GM12878 (cell line): ENCODE results near the gene FBXO33. TPM values are rescaled to one million over a fixed set of nuclear protein-coding genes. Genes with fewer than 3 reads are reported as not detected.
A peak's percentile ranks its signal among the peaks of the same experiment; 100 is the strongest.

ENCODE experiments used
- ATAC-seq: fragments of 200-7000 bp; cut with Tn5 transposase; 3 replicates; pipeline ENCODE4 v1.9.1; 2020; ENCODE audit warnings: mild to moderate bottlenecking, moderate library complexity
- BruUV-seq: library from RNA; stranded (reverse); fragments of 400-500 nt; replicated peaks from 2 replicates; lab custom pipeline; 2021; lab: Mats Ljungman, UMichigan
- CTCF ChIA-PET: fragments of 300-600 bp; sonication (Branson Sonifier 250); formaldehyde crosslinking; extraction: SDS; loops from one replicate; lab custom pipeline; 2021; ENCODE audit warnings: inconsistent platforms; lab: Yijun Ruan, JAX
- POLR2A ChIA-PET: fragments of 350-600 bp; formaldehyde crosslinking; extraction: SDS; loops from one replicate; lab custom pipeline; 2021; ENCODE audit warnings: inconsistent platforms; lab: Charles Lee
- RAD21 ChIA-PET: fragments of 300-600 bp; sonication (Branson Sonifier 250); formaldehyde crosslinking; loops from one replicate; lab custom pipeline; 2023; ENCODE audit warnings: antibody characterized with exemption; ENCODE audit not compliant: unreplicated experiment; lab: Charles Lee
- SMC1A ChIA-PET: fragments of 300-600 bp; sonication (Branson Sonifier 250); formaldehyde crosslinking; loops from one replicate; lab custom pipeline; 2023; ENCODE audit not compliant: unreplicated experiment, uncharacterized antibody; lab: Charles Lee
- DNase-seq: peaks from one replicate; pipeline ENCODE4 v3.0.0-alpha.2; 2011; ENCODE audit warnings: low read depth, low spot score
- FAIRE-seq: peaks from 3 replicates; lab custom pipeline; 2011; peaks lifted over from hg19 to GRCh38; lab: Jason Lieb, UNC
- H2AFZ ChIP-seq: 2 replicates; pipeline ENCODE4 v1.6.0; 2011; ENCODE audit warnings: low read depth, low read length, control low read depth; ENCODE audit not compliant: control insufficient read depth
- H3K27ac ChIP-seq: 2 replicates; pipeline ENCODE4 v1.5.1; 2011; ENCODE audit warnings: control low read depth; ENCODE audit not compliant: control insufficient read depth, insufficient read depth
- H3K27me3 ChIP-seq, 2 experiments: replicated peaks in 1 of 2; 2 replicates each; pipeline versions ENCODE4 v1.6.0 to v1.6.1; 2011; ENCODE audit warnings: low read length in 1 of 2; ENCODE audit not compliant: control insufficient read depth in 2 of 2, insufficient read depth in 2 of 2
- H3K36me3 ChIP-seq, 2 experiments: 2 replicates each; pipeline ENCODE4 v1.5.1; 2011; ENCODE audit warnings: low read length in 1 of 2; ENCODE audit not compliant: control insufficient read depth in 2 of 2, insufficient read depth in 2 of 2
- H3K4me1 ChIP-seq: 2 replicates; pipeline ENCODE4 v1.6.1; 2011; ENCODE audit warnings: mild to moderate bottlenecking, low read length, moderate library complexity, mixed read lengths; ENCODE audit not compliant: control insufficient read depth, insufficient read depth
- H3K4me2 ChIP-seq: 2 replicates; pipeline ENCODE4 v1.6.0; 2011; ENCODE audit warnings: control low read depth; ENCODE audit not compliant: control insufficient read depth, insufficient read depth
- H3K4me3 ChIP-seq: fragments of 200-600 bp; sonication (generic); 2 replicates; pipeline ENCODE4 v1.5.1; 2016
- H3K79me2 ChIP-seq: 2 replicates; pipeline ENCODE4 v1.6.0; 2011; ENCODE audit warnings: low read length; ENCODE audit not compliant: control insufficient read depth, insufficient read depth
- H3K9ac ChIP-seq: 2 replicates; pipeline ENCODE4 v1.8.0; 2011; ENCODE audit warnings: low read length, control low read depth, mixed read lengths; ENCODE audit not compliant: control insufficient read depth, insufficient read depth
- H3K9me3 ChIP-seq: replicated peaks from 3 replicates; pipeline ENCODE4 v1.5.1; 2011; ENCODE audit warnings: mild to moderate bottlenecking, low read length; ENCODE audit not compliant: control insufficient read depth, insufficient read depth
- H4K20me1 ChIP-seq: 2 replicates; pipeline ENCODE4 v1.6.0; 2011; ENCODE audit not compliant: control insufficient read depth, insufficient read depth
- DPF2 ChIP-seq: fragments of 450-650 bp; IDR thresholded peaks from 2 replicates; pipeline ENCODE4 v1.6.1; 2017; ENCODE audit warnings: mild to moderate bottlenecking
- EED ChIP-seq: sonication (generic); IDR thresholded peaks from 2 replicates; pipeline ENCODE4 v1.6.1; 2016; ENCODE audit warnings: antibody characterized with exemption, low read depth
- EP300 ChIP-seq, 2 experiments: fragments of 150-350 bp in 1 of 2; IDR thresholded peaks; 2 replicates each; pipeline ENCODE4 v1.6.1; 2011 to 2012; ENCODE audit warnings: low read depth in 2 of 2, low read length in 2 of 2, borderline replicate concordance in 1 of 2, improper control_type of control experiment in 1 of 2, inconsistent platforms in 1 of 2; ENCODE audit not compliant: control insufficient read depth in 1 of 2
- IRF5 ChIP-seq: fragments of 450-650 bp; IDR thresholded peaks from 2 replicates; pipeline ENCODE4 v1.6.1; 2017; ENCODE audit warnings: borderline replicate concordance
- KAT2A ChIP-seq: conservative IDR thresholded peaks from 2 replicates; pipeline ENCODE4 v1.6.1; 2011; ENCODE audit warnings: low read depth, low read length; ENCODE audit not compliant: control insufficient read depth
- PAX5 ChIP-seq: IDR thresholded peaks from 2 replicates; pipeline ENCODE4 v1.6.1; 2011; ENCODE audit warnings: low read depth, low read length, borderline replicate concordance
- POLR2AphosphoS5 ChIP-seq: IDR thresholded peaks from 2 replicates; pipeline ENCODE4 v1.6.1; 2011; ENCODE audit warnings: mild to moderate bottlenecking, low read length, inconsistent platforms
- SMAD1 ChIP-seq: fragments of 450-650 bp; IDR thresholded peaks from 2 replicates; pipeline ENCODE4 v1.6.1; 2018; ENCODE audit warnings: mild to moderate bottlenecking, low read depth; ENCODE audit not compliant: partially characterized antibody
- SMARCA5 ChIP-seq: fragments of 450-650 bp; IDR thresholded peaks from 2 replicates; pipeline ENCODE4 v1.6.1; 2017; ENCODE audit warnings: mild to moderate bottlenecking
- TARDBP ChIP-seq: IDR thresholded peaks from 2 replicates; pipeline ENCODE4 v1.6.1; 2016; ENCODE audit warnings: borderline replicate concordance
- WGBS: methylation state at CpG from one replicate; pipeline ENCODE4 v1.1.6; 2016; ENCODE audit warnings: low lambda C conversion rate; ENCODE audit not compliant: insufficient replicate concordance, insufficient coverage; ENCODE audit errors: missing lambda C conversion rate; 5-methylcytosine and 5-hydroxymethylcytosine counted together
- in situ Hi-C: fragments of 300-500 bp; cut with MboI; formaldehyde crosslinking; loops from 9 replicates; pipeline ENCODE4 v1.14.3; 2018; ENCODE audit warnings: mixed read lengths
- intact Hi-C: fragments of 100-400 bp; cut with micrococcal nuclease; formaldehyde crosslinking; loops from one replicate; pipeline ENCODE4 v1.14.2; 2022; ENCODE audit not compliant: unreplicated experiment
- polyA plus RNA-seq, 11 experiments: library from polyadenylated mRNA; depleted of rRNA in 4 of 11; unstranded in 6 of 11; stranded (reverse) in 5 of 11; fragments of >200 nt; fragmentation: Nextera tagmentation in 4 of 11; fragmentation: Illumina TruSeq in 1 of 11; extraction: Ambion mirVana in 4 of 11; extraction: Trizol in 1 of 11; gene quantifications; 1 replicate in 1 of 11; 2 replicates in 10 of 11; pipeline versions ENCODE4 v1.2.1 to v1.2.3, GENCODE V29; 2011 to 2016; ENCODE audit warnings: inconsistent platforms in 2 of 11, missing spikeins in 2 of 11, low read depth in 1 of 11
- total RNA-seq, 4 experiments: library from RNA; depleted of rRNA in 3 of 4; stranded (reverse); fragments of >200 nt in 3 of 4; fragmentation: Illumina TruSeq in 1 of 4; extraction: Trizol in 1 of 4; gene quantifications; 2 replicates each; pipeline versions ENCODE4 v1.2.1 to v1.2.3, GENCODE V29; 2013 to 2021
- TF ChIP-seq, protein P1 (sequence below): fragments of 450-650 bp; formaldehyde crosslinking; IDR thresholded peaks from 2 replicates; pipeline ENCODE4 v1.4.0; 2022; ENCODE audit warnings: mild to moderate bottlenecking, moderate library complexity
- TF ChIP-seq, protein P2 (sequence below): fragments of 450-650 bp; IDR thresholded peaks from 2 replicates; pipeline ENCODE4 v1.6.1; 2018; ENCODE audit warnings: borderline replicate concordance, mild to moderate bottlenecking; ENCODE audit not compliant: partially characterized antibody

Gene FBXO33
- total and polyA plus RNA-seq, 10 of the 15 experiments (the other 5 are each of a cell fraction or from before 2014, with no cell fraction given): 4.7 to 56.9 (median 19.6) TPM

DNA sequence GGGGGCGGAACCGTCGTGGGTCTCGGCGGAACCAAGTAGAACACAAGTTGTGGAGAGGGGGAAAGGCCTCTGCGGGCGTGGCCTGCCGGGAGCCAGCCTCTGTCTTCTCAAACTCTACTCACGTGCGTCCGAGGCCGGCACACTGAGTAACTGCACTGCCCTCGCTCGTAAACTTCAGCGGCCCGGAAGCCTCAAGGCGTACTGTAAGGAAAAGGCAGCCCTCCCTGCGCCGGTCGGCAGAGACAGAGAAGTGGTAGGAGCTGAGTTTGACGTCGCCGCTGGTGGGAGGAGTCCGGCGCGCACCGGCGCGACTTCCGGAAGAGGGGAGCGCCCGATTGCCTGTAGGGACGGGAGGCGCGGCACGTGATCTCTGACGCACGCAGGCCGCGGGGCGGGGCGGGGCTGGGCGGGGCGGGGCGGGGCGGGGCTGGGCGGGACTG, at the start of gene FBXO33 (continued):
- TF ChIP-seq, protein P1, sequence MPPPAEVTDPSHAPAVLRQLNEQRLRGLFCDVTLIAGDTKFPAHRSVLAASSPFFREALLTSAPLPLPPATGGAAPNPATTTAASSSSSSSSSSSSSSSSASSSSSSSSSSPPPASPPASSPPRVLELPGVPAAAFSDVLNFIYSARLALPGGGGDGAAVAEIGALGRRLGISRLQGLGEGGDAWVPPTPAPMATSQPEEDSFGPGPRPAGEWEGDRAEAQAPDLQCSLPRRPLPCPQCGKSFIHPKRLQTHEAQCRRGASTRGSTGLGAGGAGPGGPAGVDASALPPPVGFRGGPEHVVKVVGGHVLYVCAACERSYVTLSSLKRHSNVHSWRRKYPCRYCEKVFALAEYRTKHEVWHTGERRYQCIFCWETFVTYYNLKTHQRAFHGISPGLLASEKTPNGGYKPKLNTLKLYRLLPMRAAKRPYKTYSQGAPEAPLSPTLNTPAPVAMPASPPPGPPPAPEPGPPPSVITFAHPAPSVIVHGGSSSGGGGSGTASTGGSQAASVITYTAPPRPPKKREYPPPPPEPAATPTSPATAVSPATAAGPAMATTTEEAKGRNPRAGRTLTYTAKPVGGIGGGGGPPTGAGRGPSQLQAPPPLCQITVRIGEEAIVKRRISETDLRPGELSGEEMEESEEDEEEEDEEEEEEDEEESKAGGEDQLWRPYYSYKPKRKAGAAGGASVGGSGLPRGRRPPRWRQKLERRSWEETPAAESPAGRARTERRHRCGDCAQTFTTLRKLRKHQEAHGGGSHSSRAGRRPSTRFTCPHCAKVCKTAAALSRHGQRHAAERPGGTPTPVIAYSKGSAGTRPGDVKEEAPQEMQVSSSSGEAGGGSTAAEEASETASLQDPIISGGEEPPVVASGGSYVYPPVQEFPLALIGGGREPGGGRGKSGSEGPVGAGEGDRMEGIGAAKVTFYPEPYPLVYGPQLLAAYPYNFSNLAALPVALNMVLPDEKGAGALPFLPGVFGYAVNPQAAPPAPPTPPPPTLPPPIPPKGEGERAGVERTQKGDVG (CRISPR knock-in tag): no peak
- TF ChIP-seq POLR2AphosphoS5 (no peak), SMARCA5 (no peak), SMAD1 (no peak), TARDBP (peak; percentile 78; the same call in 1 of the 2 replicates), KAT2A (no peak), PAX5 (no peak), EED (no peak)

DNA sequence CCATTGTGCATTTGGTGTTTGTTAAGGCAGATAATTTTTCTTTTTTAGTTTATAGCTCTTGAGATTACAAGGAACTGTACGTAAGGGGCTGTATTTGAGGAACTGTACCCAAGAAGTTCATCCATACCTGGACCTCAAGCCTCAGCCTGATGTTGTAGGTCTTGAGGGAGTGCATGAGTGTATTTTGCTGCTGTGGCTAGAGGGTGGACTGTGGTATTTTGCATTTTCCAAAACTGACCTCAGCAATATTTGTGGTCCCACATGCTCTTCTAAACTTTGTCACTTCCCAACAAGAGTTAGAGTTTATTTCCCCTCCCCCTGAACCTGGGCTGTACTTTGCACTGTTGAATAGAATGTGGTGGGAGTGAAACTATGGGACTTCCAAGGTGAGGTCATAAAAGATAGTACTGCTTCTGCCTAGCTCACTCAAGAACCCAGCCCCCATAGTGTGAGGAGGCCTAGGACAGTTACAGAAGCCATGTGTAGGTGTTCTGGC, 42.2 kb upstream of the FBXO33 start:
- in situ Hi-C loops: no loop called here
- Histone ChIP-seq H3K9me3 (no peaks in the 10 kb centered on the region), H3K4me3 (no peak overlapping the region), H3K36me3 (no peaks in the 10 kb centered on the region), H2AFZ (no peak overlapping the region; the same call in 1 of the 2 replicates), H3K4me1 (no peaks in the 10 kb centered on the region), H4K20me1 (no peaks in the 10 kb centered on the region), H3K79me2 (no peaks in the 10 kb centered on the region), H3K9ac (no peak overlapping the region), H3K4me2 (peak overlapping the region; percentile 28; the same call in 1 of the 2 replicates), H3K27ac (no peak overlapping the region), H3K27me3 (no peaks in the 10 kb centered on the region)
- BruUV-seq: no TSS peak
- intact Hi-C loops: no loop called here
- ChIA-PET SMC1A (interaction anchor here (1.2 to 2.1 kb wide), 3 partner anchors 26 to 48 kb away, joined by 3 to 5 read pairs (median 5); no protein-coding TSS in a partner anchor), CTCF (interaction anchor here (0.7 to 1.5 kb wide), 4 partner anchors 25 to 375 kb away, joined by 3 to 5 read pairs (median 4); no protein-coding TSS in a partner anchor), POLR2A (interaction anchor here (1.1 kb wide), 1 partner anchor 41 kb away, joined by 3 read pairs; no protein-coding TSS in a partner anchor), RAD21 (interaction anchor here (1.2 to 1.5 kb wide), 3 partner anchors 43 to 243 kb away, joined by 3 to 4 read pairs (median 4); no protein-coding TSS in a partner anchor)
- WGBS: 36% methylated on average over 1 of the region's 1 CpG
- no peak for FAIRE-seq
- peak; percentile 98 for ATAC-seq
- DNase-seq: no peak
- TF ChIP-seq, protein P2, sequence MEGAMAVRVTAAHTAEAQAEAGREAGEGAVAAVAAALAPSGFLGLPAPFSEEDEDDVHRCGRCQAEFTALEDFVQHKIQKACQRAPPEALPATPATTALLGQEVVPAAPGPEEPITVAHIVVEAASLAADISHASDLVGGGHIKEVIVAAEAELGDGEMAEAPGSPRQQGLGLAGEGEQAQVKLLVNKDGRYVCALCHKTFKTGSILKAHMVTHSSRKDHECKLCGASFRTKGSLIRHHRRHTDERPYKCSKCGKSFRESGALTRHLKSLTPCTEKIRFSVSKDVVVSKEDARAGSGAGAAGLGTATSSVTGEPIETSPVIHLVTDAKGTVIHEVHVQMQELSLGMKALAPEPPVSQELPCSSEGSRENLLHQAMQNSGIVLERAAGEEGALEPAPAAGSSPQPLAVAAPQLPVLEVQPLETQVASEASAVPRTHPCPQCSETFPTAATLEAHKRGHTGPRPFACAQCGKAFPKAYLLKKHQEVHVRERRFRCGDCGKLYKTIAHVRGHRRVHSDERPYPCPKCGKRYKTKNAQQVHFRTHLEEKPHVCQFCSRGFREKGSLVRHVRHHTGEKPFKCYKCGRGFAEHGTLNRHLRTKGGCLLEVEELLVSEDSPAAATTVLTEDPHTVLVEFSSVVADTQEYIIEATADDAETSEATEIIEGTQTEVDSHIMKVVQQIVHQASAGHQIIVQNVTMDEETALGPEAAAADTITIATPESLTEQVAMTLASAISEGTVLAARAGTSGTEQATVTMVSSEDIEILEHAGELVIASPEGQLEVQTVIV: no peak
- peak in 1 of 2 experiments; percentile 14; a peak in 1 of 4 replicates for TF ChIP-seq EP300 (IDR thresholded peaks at IDR 0.05; ENCODE audit: borderline replicate concordance in 1 of 2, control insufficient read depth in 1 of 2, low read depth in 2 of 2, low read length in 2 of 2)
- 0 out of 2 replicates have a peak, but pooled peaks have one; percentile 3 for TF ChIP-seq IRF5
- 0 out of 2 replicates have a peak, but pooled peaks have one; percentile 41 for TF ChIP-seq DPF2
